SK-N-SH (cell line): ENCODE data around the gene INO80D. TPM values are rescaled to one million over a fixed set of nuclear protein-coding genes. Genes with fewer than 3 reads are reported as not detected.

ENCODE experiments used
- CTCF ChIA-PET: fragments of 300-600, 350-600 bp; formaldehyde crosslinking; extraction: SDS; loops from one replicate; lab custom pipeline; 2021; lab: Yijun Ruan, JAX
- POLR2A ChIA-PET: fragments of 350-600 bp; sonication (Branson Sonifier 250); formaldehyde crosslinking; extraction: SDS; loops from one replicate; lab custom pipeline; 2020; ENCODE audit warnings: antibody characterized with exemption, inconsistent platforms; lab: Yijun Ruan, JAX
- DNase-seq: peaks from one replicate; pipeline ENCODE4 v3.0.0; 2012
- H2AFZ ChIP-seq: fragments of 200-600 bp; sonication (generic); 2 replicates; pipeline ENCODE4 v1.8.1; 2016; ENCODE audit warnings: antibody characterized with exemption, mild to moderate bottlenecking, low read depth
- H3F3A ChIP-seq: fragments of 200-600 bp; sonication (generic); replicated peaks from 2 replicates; pipeline ENCODE3; 2016; ENCODE audit warnings: antibody characterized with exemption, mild to moderate bottlenecking; ENCODE audit not compliant: insufficient read depth
- H3K27ac ChIP-seq, 2 experiments: fragments of 200-500 bp in 1 of 2; fragments of 200-600 bp in 1 of 2; sonication (Bioruptor generic) in 1 of 2; sonication (generic), shearing (Covaris generic) in 1 of 2; 2 replicates each; pipeline versions ENCODE4 v1.5.1 to v1.6.1; 2014 to 2016; ENCODE audit warnings: low read depth in 2 of 2, inconsistent platforms in 1 of 2, low read length in 1 of 2, mild to moderate bottlenecking in 1 of 2, mixed read lengths in 1 of 2
- H3K27me3 ChIP-seq: fragments of 200-600 bp; sonication (generic), shearing (Covaris generic); 2 replicates; pipeline ENCODE4 v1.6.1; 2016; ENCODE audit warnings: mixed run types; ENCODE audit not compliant: insufficient read depth
- H3K36me3 ChIP-seq, 2 experiments: fragments of 200-500 bp in 1 of 2; fragments of 200-600 bp in 1 of 2; sonication (Bioruptor generic) in 1 of 2; sonication (generic) in 1 of 2; replicated peaks in 1 of 2; 2 replicates each; pipeline versions ENCODE3 to v1.5.1; 2014 to 2016; ENCODE audit warnings: low read length in 1 of 2, mild to moderate bottlenecking in 1 of 2; ENCODE audit not compliant: insufficient read depth in 2 of 2, control insufficient read depth in 1 of 2
- H3K4me1 ChIP-seq, 2 experiments: fragments of 200-500 bp in 1 of 2; fragments of 200-600 bp in 1 of 2; sonication (Bioruptor generic) in 1 of 2; sonication (generic), shearing (Covaris generic) in 1 of 2; 2 replicates each; pipeline versions ENCODE4 v1.5.1 to v1.6.1; 2014 to 2016; ENCODE audit warnings: low read depth in 1 of 2, low read length in 1 of 2, mixed run types in 1 of 2; ENCODE audit not compliant: insufficient read depth in 2 of 2, control insufficient read depth in 1 of 2
- H3K4me2 ChIP-seq: fragments of 200-600 bp; sonication (generic), shearing (Covaris generic); 2 replicates; pipeline ENCODE4 v1.6.1; 2017; ENCODE audit warnings: mixed run types
- H3K4me3 ChIP-seq, 2 experiments: fragments of 200-500 bp in 1 of 2; fragments of 200-600 bp in 1 of 2; sonication (Bioruptor generic) in 1 of 2; sonication (generic), shearing (Covaris generic) in 1 of 2; 2 replicates each; pipeline versions ENCODE4 v1.5.1 to v1.8.1; 2014 to 2016; ENCODE audit warnings: low read depth in 2 of 2, inconsistent platforms in 1 of 2, low read length in 1 of 2, mild to moderate bottlenecking in 1 of 2, mixed read lengths in 1 of 2, moderate library complexity in 1 of 2
- H3K79me2 ChIP-seq: fragments of 200-600 bp; sonication (generic); 2 replicates; pipeline ENCODE4 v1.8.1; 2017; ENCODE audit warnings: mild to moderate bottlenecking; ENCODE audit not compliant: insufficient read depth
- H3K9ac ChIP-seq: fragments of 200-600 bp; sonication (generic); 2 replicates; pipeline ENCODE4 v1.6.1; 2017; ENCODE audit warnings: mixed run types
- H3K9me2 ChIP-seq: fragments of 200-600 bp; sonication (generic); 2 replicates; pipeline ENCODE4 v1.6.1; 2017; ENCODE audit warnings: mixed run types
- H3K9me3 ChIP-seq: fragments of 200-600 bp; sonication (generic); 2 replicates; pipeline ENCODE4 v1.6.1; 2017; ENCODE audit warnings: mixed run types, mild to moderate bottlenecking, moderate library complexity
- H4K20me1 ChIP-seq: fragments of 200-600 bp; sonication (generic); 2 replicates; pipeline ENCODE4 v1.6.1; 2017; ENCODE audit warnings: mild to moderate bottlenecking, mixed run types; ENCODE audit not compliant: insufficient read depth
- CHD2 ChIP-seq: fragments of 150-350 bp; IDR thresholded peaks from 2 replicates; pipeline ENCODE4 v1.6.1; 2018; ENCODE audit warnings: low read length; ENCODE audit not compliant: partially characterized antibody
- ELF1 ChIP-seq: IDR thresholded peaks from 2 replicates; pipeline ENCODE4 v1.4.0; 2012
- EP300 ChIP-seq, 2 experiments: IDR thresholded peaks; 2 replicates each; pipeline versions ENCODE4 v1.4.0 to v1.6.1; 2012; ENCODE audit warnings: borderline replicate concordance in 1 of 2, low read depth in 1 of 2, low read length in 1 of 2
- FOXM1 ChIP-seq: IDR thresholded peaks from 2 replicates; pipeline ENCODE4 v1.4.0; 2012; ENCODE audit warnings: low read depth, mild to moderate bottlenecking
- GABPA ChIP-seq: IDR thresholded peaks from 2 replicates; pipeline ENCODE4 v1.4.0; 2012; ENCODE audit warnings: low read depth, mild to moderate bottlenecking
- IRF3 ChIP-seq: fragments of 150-350 bp; IDR thresholded peaks from 2 replicates; pipeline ENCODE4 v1.6.1; 2016; ENCODE audit warnings: mild to moderate bottlenecking, low read depth, low read length
- JUND ChIP-seq: IDR thresholded peaks from 2 replicates; pipeline ENCODE4 v1.4.0; 2012
- NFIC ChIP-seq: IDR thresholded peaks from 2 replicates; pipeline ENCODE4 v1.4.0; 2012; ENCODE audit warnings: borderline replicate concordance
- NRF1 ChIP-seq: IDR thresholded peaks from 2 replicates; pipeline ENCODE4 v1.6.1; 2012; ENCODE audit warnings: low read depth, mild to moderate bottlenecking, low read length
- POLR2AphosphoS5 ChIP-seq: IDR thresholded peaks from 2 replicates; pipeline ENCODE4 v1.6.1; 2012; ENCODE audit warnings: low read depth, low read length
- RCOR1 ChIP-seq: fragments of 150-350 bp; IDR thresholded peaks from 2 replicates; pipeline ENCODE4 v1.6.1; 2017; ENCODE audit warnings: antibody characterized with exemption, low read length
- RFX5 ChIP-seq: IDR thresholded peaks from 2 replicates; pipeline ENCODE4 v1.6.1; 2012; ENCODE audit warnings: mild to moderate bottlenecking, improper control_type of control experiment, low read length
- RXRA ChIP-seq: IDR thresholded peaks from 2 replicates; pipeline ENCODE4 v1.4.0; 2012; ENCODE audit warnings: low read depth, mild to moderate bottlenecking, borderline replicate concordance
- SMC3 ChIP-seq: IDR thresholded peaks from 2 replicates; pipeline ENCODE4 v1.6.1; 2012; ENCODE audit warnings: low read depth, low read length, improper control_type of control experiment
- TEAD4 ChIP-seq: IDR thresholded peaks from 2 replicates; pipeline ENCODE4 v1.4.0; 2012; ENCODE audit warnings: mild to moderate bottlenecking, borderline replicate concordance; ENCODE audit not compliant: insufficient read depth
- USF1 ChIP-seq: IDR thresholded peaks from 2 replicates; pipeline ENCODE4 v1.4.0; 2012; ENCODE audit warnings: low read depth, borderline replicate concordance
- USF2 ChIP-seq: fragments of 150-350 bp; IDR thresholded peaks from 2 replicates; pipeline ENCODE4 v1.6.1; 2017; ENCODE audit warnings: antibody characterized with exemption, low read length, low read depth, borderline replicate concordance
- ZBTB33 ChIP-seq: IDR thresholded peaks from 2 replicates; pipeline ENCODE4 v1.4.0; 2012; ENCODE audit warnings: low read depth, borderline replicate concordance
- WGBS: methylation state at CpG from one replicate; pipeline ENCODE4 v1.1.6; 2017; ENCODE audit warnings: low lambda C conversion rate; 5-methylcytosine and 5-hydroxymethylcytosine counted together
- polyA plus RNA-seq, 3 experiments: library from polyadenylated mRNA; depleted of rRNA; stranded (reverse); fragments of >200 nt; gene quantifications; 2 replicates each; pipeline ENCODE4 v1.2.3, GENCODE V29; 2012

INO80D gene
- polyA plus RNA-seq, 1 of the 3 experiments (the other 2 are of a cell fraction), result 0.69 TPM

GRCh38 chr2:206062724-206063123 lies 23.2 kb downstream of the INO80D start:
- CTCF ChIA-PET, result no interaction called here
- 95% methylated on average over 7 of the region's 7 CpGs for WGBS
- H3K9ac ChIP-seq, result no peak overlapping the region
- POLR2A ChIA-PET, result no interaction called here
- no peaks in the 10 kb centered on the region for H3K27me3 ChIP-seq
- no peak overlapping the region for H3K4me2 ChIP-seq
- H2AFZ ChIP-seq, result no peak overlapping the region
- H3K79me2 ChIP-seq, result peaks cover 25% of the 10 kb centered on the region; the same call in 1 of the 2 replicates
- H3F3A ChIP-seq, result no peaks in the 10 kb centered on the region
- no peaks in the 10 kb centered on the region for H3K4me1 ChIP-seq
- DNase-seq, result no peak
- no peaks in the 10 kb centered on the region for H3K9me2 ChIP-seq
- H3K36me3 ChIP-seq, result peaks cover 6 to 15% of the 10 kb centered on the region in 2 experiments
- no peaks in the 10 kb centered on the region for H3K9me3 ChIP-seq
- TF ChIP-seq USF1 (no peak), FOXM1 (no peak), ZBTB33 (no peak)
- H4K20me1 ChIP-seq, result no peaks in the 10 kb centered on the region
- no peak overlapping the region for H3K4me3 ChIP-seq
- no peak overlapping the region for H3K27ac ChIP-seq

GRCh38 chr2:206056286-206056685 lies 29.7 kb downstream of the INO80D start:
- peaks cover 14 to 19% of the 10 kb centered on the region in 2 experiments for H3K36me3 ChIP-seq
- H3F3A ChIP-seq, result peaks cover 8% of the 10 kb centered on the region
- H3K9me3 ChIP-seq, result no peaks in the 10 kb centered on the region
- no peak overlapping the region for H3K4me3 ChIP-seq
- H4K20me1 ChIP-seq, result no peaks in the 10 kb centered on the region
- TF ChIP-seq ELF1 (no peak), RXRA (no peak), IRF3 (no peak), TEAD4 (no peak), USF1 (no peak), SMC3 (no peak), GABPA (no peak), RFX5 (no peak), EP300 (IDR thresholded peaks at IDR 0.05; ENCODE audit: borderline replicate concordance in 1 of 2, low read depth in 1 of 2, low read length in 1 of 2) (no peak), JUND (no peak), USF2 (no peak), CHD2 (no peak), NRF1 (no peak), ZBTB33 (no peak), RCOR1 (no peak), NFIC (no peak), POLR2AphosphoS5 (no peak)
- TF ChIP-seq, all 33 proteins: peak for 0
- H3K27ac ChIP-seq, result no peak overlapping the region
- peaks cover 26% of the 10 kb centered on the region; the same call in 1 of the 2 replicates for H3K79me2 ChIP-seq
- no peaks in the 10 kb centered on the region for H3K27me3 ChIP-seq
- 92% methylated on average over 7 of the region's 8 CpGs for WGBS
- no peak overlapping the region for H2AFZ ChIP-seq
- H3K4me1 ChIP-seq, result no peaks in the 10 kb centered on the region
- POLR2A ChIA-PET, result no interaction called here
- H3K9ac ChIP-seq, result no peak overlapping the region
- CTCF ChIA-PET, result no interaction called here
- no peak for DNase-seq
- H3K9me2 ChIP-seq, result no peaks in the 10 kb centered on the region; the same call in 1 of the 2 replicates
- H3K4me2 ChIP-seq, result no peak overlapping the region
